ENCODE measurements around the gene UBE2S. TPM values are rescaled to one million over a fixed set of nuclear protein-coding genes. Genes with fewer than 3 reads are reported as not detected.

Gene UBE2S
- polyA plus RNA-seq, 1 experiment, result 28.9 TPM

GRCh38 chr19:55443045-55443823 lies 35.6 kb upstream of the UBE2S start, which contains the start of gene SHISA7:
TSS of gene SHISA7 (minus strand) at chr19:55443300. CDS start at chr19:55442863, 437 bp downstream.
- Histone ChIP-seq H3K4me3 (ENCODE audit: low read depth, low read length) (no peak within 1 kb of the TSS), H3K27me3 (ENCODE audit: control insufficient read depth, insufficient read depth, low read length) (peaks cover 66% of the 10 kb centered on the region), H3K27ac (ENCODE audit: low read depth, low read length) (no peak within 1 kb of the TSS), H3K9me3 (ENCODE audit: control insufficient read depth, insufficient read depth, low read length) (peaks cover 8% of the 10 kb centered on the region; the same call in 1 of the 2 replicates)
- POLR2A ChIA-PET, result no interaction called here
- DNase-seq (ENCODE audit: low read depth, low spot score), result no peak
- TF ChIP-seq CTCF (IDR thresholded peaks at IDR 0.05; ENCODE audit: low read depth, low read length), result no peak
- CTCF ChIA-PET, result no interaction called here

- Histone ChIP-seq H3K4me3 (ENCODE audit: low read depth, low read length) (no peak overlapping the region), H3K9me3 (ENCODE audit: control insufficient read depth, insufficient read depth, low read length) (peaks cover 8% of the 10 kb centered on the region; the same call in 1 of the 2 replicates), H3K27ac (ENCODE audit: low read depth, low read length) (no peak overlapping the region), H3K27me3 (ENCODE audit: control insufficient read depth, insufficient read depth, low read length) (peaks cover 61% of the 10 kb centered on the region)
- POLR2A ChIA-PET, result no interaction called here
- CTCF ChIA-PET, result no interaction called here
- no peak for TF ChIP-seq CTCF (IDR thresholded peaks at IDR 0.05; ENCODE audit: low read depth, low read length)
- no peak for DNase-seq (ENCODE audit: low read depth, low spot score)
These were observed 34.9 kb upstream of the UBE2S start for GRCh38 chr19:55442372-55442961.

GRCh38 chr19:55441692-55442321 lies 34.2 kb upstream of the UBE2S start:
- H3K9me3 ChIP-seq (ENCODE audit: control insufficient read depth, insufficient read depth, low read length), result peaks cover 8% of the 10 kb centered on the region; the same call in 1 of the 2 replicates
- H3K27me3 ChIP-seq (ENCODE audit: control insufficient read depth, insufficient read depth, low read length), result peaks cover 56% of the 10 kb centered on the region
- ChIA-PET CTCF (no interaction called here), POLR2A (no interaction called here)
- no peak overlapping the region for H3K27ac ChIP-seq (ENCODE audit: low read depth, low read length)
- no peak for TF ChIP-seq CTCF (IDR thresholded peaks at IDR 0.05; ENCODE audit: low read depth, low read length)
- H3K4me3 ChIP-seq (ENCODE audit: low read depth, low read length), result no peak overlapping the region
- DNase-seq (ENCODE audit: low read depth, low spot score), result no peak

GRCh38 chr19:55441319-55441691 lies 33.7 kb upstream of the UBE2S start:
- POLR2A ChIA-PET, result no interaction called here

More at GRCh38 chr19:55441319-55441691, 33.7 kb upstream of the UBE2S start:
- CTCF ChIA-PET, result no interaction called here
- no peak for DNase-seq (ENCODE audit: low read depth, low spot score)
- Histone ChIP-seq H3K27ac (ENCODE audit: low read depth, low read length) (no peak overlapping the region), H3K27me3 (ENCODE audit: control insufficient read depth, insufficient read depth, low read length) (peaks cover 51% of the 10 kb centered on the region), H3K9me3 (ENCODE audit: control insufficient read depth, insufficient read depth, low read length) (peaks cover 8% of the 10 kb centered on the region; the same call in 1 of the 2 replicates), H3K4me3 (ENCODE audit: low read depth, low read length) (no peak overlapping the region)
- TF ChIP-seq CTCF (IDR thresholded peaks at IDR 0.05; ENCODE audit: low read depth, low read length), result no peak
